Brain microvascular endothelial cell (primary cell): Measurements from ENCODE around the gene ANO10.

Experiments
- DNase-seq: peaks from one replicate; pipeline ENCODE4 v3.0.0-alpha.2; 2020
- H3K27ac ChIP-seq: fragments of 250-450 bp; sonication (Bioruptor Pico); 2 replicates; pipeline ENCODE4 v1.5.1; 2020; ENCODE audit warnings: mild to moderate bottlenecking, moderate library complexity
- H3K27me3 ChIP-seq: fragments of 250-450 bp; sonication (Bioruptor Pico); replicated peaks from 2 replicates; pipeline ENCODE4 v1.5.1; 2020; ENCODE audit warnings: mild to moderate bottlenecking
- H3K36me3 ChIP-seq: fragments of 250-450 bp; sonication (Bioruptor Pico); replicated peaks from 2 replicates; pipeline ENCODE4 v1.5.1; 2020; ENCODE audit warnings: mild to moderate bottlenecking
- H3K4me3 ChIP-seq: 2 replicates; pipeline ENCODE4 v1.5.1; 2011; ENCODE audit warnings: low read depth, mild to moderate bottlenecking, control low read depth, low read length, moderate library complexity
- CTCF ChIP-seq: IDR thresholded peaks from 2 replicates; pipeline ENCODE4 v1.5.1; 2011; ENCODE audit warnings: low read depth, mild to moderate bottlenecking, moderate library complexity, low read length, control low read depth, inconsistent platforms; ENCODE audit errors: missing control alignments
- in situ Hi-C: cut with HindIII; loops from 2 replicates; pipeline ENCODE4 v1.10.0; 2017; ENCODE audit warnings: low sequenced_read_pairs, low pct_ligation_motif_present

Gene ANO10

DNA sequence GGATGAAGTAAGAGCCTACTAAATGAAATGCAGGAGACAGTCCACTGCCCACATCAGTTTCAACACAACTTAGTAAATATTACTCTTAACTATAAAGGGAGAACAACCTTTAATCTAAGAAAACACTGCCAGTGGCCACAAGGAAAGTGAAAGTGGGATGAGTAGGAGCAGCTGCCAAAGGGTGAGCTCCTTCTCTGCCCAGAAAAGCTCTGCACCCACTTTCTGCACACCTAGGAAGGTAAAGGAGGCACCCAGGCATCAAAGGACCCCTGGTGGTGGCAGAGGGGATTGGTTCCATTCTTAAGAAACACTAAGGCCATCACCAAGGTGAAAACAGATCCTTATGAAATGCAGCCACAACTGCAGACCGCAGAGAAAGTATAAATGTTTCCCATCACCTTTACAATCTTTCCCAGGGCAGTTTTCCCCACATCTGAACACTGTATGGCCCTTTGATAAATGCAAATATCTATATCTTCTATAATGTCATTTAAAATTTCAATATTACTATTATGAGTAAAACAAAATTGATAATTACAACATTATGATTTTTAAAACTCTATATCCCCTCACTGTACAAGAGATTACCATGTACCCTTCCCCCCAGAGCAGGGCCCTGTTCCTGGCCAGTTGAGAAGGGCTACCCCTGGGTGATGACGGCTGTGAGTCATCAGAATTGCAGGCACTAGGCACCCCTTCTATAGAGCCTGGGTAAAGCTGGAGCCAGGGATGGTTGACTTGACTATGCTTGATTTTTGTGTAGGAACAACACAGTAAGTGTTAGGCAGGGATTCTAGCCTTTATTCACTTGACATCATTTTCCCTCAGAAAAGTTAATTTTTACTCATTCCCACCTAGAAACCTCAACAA lies 243.5 kb downstream of the ANO10 start:
- Histone ChIP-seq H3K36me3 (no peaks in the 10 kb centered on the region), H3K27ac (peak overlapping the region; percentile 73), H3K4me3 (no peak overlapping the region), H3K27me3 (no peaks in the 10 kb centered on the region)
- in situ Hi-C loops, result no loop called here
- peak; percentile 88 for TF ChIP-seq CTCF
- peak; percentile 36 for DNase-seq

GRCh38 chr3:43373560-43373928 lies 248.3 kb downstream of the ANO10 start:
- Histone ChIP-seq H3K27me3 (no peaks in the 10 kb centered on the region), H3K36me3 (no peaks in the 10 kb centered on the region), H3K4me3 (no peak overlapping the region), H3K27ac (peak overlapping the region; percentile 32)
- in situ Hi-C loops, result no loop called here
- no peak for TF ChIP-seq CTCF
- DNase-seq, result no peak

- Histone ChIP-seq H3K4me3 (no peak overlapping the region), H3K36me3 (no peaks in the 10 kb centered on the region), H3K27me3 (no peaks in the 10 kb centered on the region), H3K27ac (peak overlapping the region; percentile 32)
- no peak for TF ChIP-seq CTCF
- in situ Hi-C loops, result no loop called here
- DNase-seq, result no peak
These were observed 248.8 kb downstream of the ANO10 start for GRCh38 chr3:43372809-43373559.

DNA sequence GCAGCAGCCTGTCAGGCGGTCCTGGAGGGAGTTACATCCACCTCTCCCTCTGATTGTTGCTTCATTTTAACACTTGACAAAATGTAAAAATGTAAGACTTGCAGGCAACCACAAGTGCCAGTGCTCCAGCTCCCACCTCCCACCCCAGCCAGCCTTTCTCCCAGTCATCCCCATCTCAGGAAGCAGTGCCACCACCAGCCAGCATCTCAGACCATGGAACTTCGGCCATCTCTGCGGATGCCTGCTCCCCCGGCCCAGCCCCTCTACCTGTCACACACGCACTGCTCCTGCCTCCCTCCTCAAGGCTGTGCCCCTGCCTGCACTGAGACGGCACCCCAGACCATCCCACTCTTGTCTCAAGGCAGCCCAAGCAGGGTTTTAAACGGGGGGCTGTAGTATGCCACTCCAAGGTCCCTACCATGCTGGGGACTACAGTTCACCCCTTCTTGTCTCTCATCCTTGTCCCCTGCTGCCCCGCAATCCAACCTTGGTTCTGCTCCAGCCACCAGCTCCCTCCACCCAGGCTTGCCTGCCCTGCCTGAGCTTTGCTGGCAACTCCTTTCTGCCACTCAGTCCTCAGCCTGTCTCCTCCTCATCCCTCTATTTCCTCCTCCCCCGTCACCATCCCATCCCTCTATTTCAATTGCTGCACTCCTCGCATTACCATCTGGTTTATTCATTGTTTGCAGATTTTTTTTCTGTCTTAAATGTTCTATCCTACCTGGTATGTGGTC lies 249.6 kb downstream of the ANO10 start:
- Histone ChIP-seq H3K27ac (no peak overlapping the region), H3K27me3 (no peaks in the 10 kb centered on the region), H3K4me3 (no peak overlapping the region), H3K36me3 (no peaks in the 10 kb centered on the region)
- in situ Hi-C loops, result no loop called here
- no peak for DNase-seq
- TF ChIP-seq CTCF, result no peak

- no peak for TF ChIP-seq CTCF
- no peak overlapping the region for H3K27ac ChIP-seq
- in situ Hi-C loops, result no loop called here
- DNase-seq, result no peak
- no peaks in the 10 kb centered on the region for H3K36me3 ChIP-seq
- H3K27me3 ChIP-seq, result no peaks in the 10 kb centered on the region
- H3K4me3 ChIP-seq, result no peak overlapping the region
These were observed 250.3 kb downstream of the ANO10 start for GRCh38 chr3:43371494-43371893.
